ENCODE results near the gene QRICH1.

Gene QRICH1, protein sequence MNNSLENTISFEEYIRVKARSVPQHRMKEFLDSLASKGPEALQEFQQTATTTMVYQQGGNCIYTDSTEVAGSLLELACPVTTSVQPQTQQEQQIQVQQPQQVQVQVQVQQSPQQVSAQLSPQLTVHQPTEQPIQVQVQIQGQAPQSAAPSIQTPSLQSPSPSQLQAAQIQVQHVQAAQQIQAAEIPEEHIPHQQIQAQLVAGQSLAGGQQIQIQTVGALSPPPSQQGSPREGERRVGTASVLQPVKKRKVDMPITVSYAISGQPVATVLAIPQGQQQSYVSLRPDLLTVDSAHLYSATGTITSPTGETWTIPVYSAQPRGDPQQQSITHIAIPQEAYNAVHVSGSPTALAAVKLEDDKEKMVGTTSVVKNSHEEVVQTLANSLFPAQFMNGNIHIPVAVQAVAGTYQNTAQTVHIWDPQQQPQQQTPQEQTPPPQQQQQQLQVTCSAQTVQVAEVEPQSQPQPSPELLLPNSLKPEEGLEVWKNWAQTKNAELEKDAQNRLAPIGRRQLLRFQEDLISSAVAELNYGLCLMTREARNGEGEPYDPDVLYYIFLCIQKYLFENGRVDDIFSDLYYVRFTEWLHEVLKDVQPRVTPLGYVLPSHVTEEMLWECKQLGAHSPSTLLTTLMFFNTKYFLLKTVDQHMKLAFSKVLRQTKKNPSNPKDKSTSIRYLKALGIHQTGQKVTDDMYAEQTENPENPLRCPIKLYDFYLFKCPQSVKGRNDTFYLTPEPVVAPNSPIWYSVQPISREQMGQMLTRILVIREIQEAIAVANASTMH

DNA sequence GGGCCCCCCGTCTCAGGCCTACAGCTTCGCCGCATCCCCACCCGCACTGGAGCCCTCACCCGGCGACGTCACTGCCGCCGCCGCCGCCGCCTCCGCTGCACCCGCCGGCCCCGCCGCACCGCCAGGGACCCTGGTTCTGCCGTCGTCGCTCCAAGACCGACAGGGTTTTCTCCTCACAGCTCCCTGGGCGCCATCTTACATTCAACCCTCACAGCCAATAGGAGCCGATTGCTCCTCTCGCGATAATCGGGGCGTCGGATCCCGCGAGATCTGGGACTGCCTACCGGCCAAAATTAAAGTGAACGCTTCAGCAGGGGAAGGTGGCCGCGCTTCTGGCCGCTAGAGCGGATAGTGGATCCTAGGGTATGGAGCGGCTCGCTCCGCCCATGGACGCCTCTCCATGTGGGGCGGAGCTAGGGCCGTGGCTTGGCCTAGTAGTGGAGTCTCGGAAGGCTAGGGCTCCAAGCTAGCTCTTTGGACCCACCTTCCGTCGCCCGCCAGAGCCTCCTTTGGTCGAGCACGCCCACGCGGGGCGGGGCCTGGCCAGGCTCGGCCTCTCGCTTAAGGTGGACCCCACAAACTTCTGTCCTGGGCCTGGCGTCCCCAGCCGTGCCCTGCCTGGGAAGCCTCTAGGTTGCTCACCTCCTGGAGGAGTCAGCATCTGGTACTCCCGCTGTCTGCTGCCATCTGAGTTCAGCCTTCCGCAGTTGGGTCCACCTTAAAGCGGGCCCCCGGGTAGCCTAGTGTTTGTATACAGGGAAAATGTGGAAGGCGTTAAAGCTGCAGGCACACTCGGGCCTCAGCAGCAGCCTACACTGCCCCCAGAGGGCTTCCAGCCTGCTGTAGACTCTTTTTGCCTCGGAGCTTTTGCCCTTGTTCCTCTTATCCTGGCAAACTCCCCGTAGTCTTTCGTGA lies at the start of gene QRICH1:
Gene QRICH1, minus strand, starts transcription at position 219 of the 915 bp plus-strand sequence. CDS start 17,054 bp downstream, outside the sequence.
- peak; percentile 89 for DNase-seq

DNA sequence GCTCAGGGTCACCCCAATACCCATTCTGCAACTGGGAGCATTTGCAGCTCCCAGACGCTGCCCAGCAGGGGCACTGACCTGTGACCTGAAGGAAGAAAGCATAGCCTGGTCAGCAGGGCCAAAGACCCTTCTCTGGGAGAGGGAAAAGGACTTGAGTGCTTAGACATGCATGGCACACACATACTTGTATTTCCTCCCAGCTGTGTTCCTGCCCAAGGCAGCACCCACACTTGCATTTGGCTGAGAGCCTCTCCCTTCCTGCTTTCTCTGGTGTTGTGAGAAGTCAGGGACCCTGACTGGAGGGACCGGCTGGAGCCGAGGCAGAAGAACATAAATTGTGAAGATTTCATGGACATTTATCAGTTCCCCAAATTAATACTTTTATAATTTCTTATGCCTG lies 46.2 kb upstream of the QRICH1 start:
- no peak for DNase-seq

DNA sequence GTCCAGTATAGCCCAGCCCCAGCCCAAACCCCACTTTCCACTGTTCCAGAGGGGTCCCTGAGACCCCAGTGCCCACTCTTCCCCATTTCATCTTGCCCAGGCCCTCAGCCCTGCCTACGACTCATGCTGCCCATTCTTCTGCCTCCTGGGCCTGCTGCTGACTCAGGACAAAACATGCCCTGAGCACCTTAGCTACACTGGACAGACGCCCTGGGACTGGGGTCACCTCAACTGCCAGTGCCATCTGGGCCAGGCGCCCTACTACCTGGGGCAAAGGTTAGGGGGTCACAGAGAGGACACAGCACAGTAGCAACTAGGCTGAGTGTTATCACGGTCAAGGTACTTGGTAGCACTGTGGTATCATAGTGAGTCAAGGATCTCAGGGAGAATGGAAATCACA lies 41.6 kb upstream of the QRICH1 start:
- DNase-seq, result no peak

DNA sequence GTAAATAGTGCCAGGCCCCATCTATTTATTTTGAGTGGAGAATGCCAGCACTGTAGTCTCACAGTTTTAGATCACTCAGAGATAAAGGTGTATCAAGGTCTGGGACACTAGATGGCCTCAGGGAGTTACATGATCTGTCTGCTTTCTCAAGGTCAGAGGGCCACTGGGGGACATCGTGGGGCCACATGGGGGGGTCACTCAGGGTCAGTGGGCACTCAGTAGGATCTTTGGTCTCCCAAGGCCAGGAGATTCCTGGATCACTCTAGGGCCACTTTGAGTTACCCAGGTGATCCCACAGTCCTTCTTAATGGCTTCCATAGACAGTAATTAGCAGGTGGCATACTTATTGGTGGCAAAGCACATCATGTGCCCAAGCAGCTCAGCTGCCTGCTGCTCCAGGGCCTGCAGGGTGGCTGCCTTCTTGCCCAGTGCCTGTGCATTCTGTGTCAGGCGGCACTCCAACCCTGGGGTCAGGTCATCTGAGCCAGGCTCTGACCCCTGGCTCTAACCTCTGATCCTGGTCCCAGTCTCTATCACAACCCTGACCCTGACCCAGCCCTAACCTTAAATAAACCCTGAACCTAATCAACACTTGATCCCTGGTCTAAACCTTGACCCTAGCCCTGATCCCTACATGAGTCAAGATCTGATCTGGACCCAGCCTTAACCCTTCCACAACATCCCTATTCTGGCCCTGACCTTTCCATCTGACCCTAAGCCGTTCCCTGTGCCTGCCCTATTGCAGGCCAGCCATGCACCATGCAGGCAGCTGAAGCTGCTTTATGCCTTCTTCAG lies 40.8 kb upstream of the QRICH1 start:
- no peak for DNase-seq

DNA sequence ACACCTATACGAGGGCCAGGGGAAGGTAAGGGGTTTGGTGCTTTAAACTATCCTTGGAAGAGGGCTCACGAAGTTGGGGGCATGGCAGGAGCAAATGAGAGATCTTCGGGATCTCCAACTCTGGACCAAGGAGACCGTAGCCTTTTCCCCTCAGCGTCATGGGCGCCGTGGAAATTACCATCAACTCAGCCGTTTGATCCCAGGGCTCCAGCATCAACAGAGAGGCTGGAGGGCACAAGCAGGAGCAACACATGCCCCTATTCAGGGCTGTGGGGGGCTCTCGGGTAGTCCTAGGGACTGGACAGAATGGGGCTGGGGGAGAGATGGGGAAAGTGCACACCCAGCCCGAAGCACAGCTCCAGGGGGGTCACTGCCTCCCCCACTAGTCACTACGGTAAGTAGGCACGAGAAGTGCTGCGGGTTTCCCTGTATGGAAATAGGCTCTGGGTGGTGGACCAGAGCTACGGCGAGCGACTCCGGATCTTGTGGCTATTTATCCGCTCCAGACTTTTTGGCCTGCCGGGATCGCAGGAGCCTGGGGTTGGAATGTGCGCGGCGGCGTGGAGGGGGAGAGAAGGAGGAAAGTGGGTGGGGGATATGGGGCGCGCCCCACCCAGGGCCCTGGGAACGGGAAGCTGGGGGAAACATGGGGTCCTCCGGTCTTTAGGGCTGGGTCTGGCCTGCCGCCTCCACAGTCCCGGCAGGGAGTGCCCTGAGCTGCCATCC lies 39.5 kb upstream of the QRICH1 start:
- peak; percentile 97 for DNase-seq

DNA sequence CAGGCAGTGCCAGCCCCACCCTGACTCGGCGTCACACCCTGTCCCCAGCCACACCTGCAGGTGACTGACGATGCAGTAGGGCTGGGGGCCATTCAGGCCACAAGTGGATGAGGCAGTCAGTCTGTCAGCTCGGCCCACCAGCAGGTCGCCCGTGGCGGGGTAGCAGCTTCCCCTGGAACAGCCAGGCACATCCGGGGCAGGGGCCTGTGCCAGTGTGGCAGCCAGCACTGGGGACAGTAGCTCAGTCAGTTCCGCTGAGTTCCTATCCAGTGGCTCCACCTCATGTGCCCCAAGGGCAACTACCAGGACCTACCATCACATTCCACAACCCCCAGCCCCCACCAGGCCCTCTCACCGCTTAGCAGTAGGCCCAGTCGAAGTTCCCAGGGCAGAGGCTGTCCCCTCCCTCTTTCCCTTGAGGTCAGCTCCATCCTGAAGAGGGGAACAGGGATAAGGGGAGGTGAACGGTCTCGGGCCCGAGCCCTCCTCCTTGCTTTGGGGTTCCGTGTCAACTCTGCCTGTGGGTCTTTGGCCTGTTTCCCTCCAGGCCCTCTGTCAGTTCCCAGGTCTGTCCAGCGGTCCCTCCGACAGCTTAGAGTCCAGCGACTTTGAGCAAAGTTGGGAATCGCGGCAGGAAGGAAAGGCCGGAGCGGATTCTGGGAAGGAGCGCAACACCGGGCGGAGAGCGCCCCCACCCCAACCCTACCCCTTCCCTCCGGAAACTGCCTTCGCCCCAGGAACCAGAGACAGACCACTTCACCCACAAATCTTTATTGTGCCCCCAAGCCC lies 38.8 kb upstream of the QRICH1 start, which contains the start of gene LAMB2:
Gene LAMB2, minus strand, starts transcription at position 614 of the 789 bp plus-strand sequence. Its CDS starts 183 bp downstream, at position 431.
- peak; percentile 82 for DNase-seq

DNA sequence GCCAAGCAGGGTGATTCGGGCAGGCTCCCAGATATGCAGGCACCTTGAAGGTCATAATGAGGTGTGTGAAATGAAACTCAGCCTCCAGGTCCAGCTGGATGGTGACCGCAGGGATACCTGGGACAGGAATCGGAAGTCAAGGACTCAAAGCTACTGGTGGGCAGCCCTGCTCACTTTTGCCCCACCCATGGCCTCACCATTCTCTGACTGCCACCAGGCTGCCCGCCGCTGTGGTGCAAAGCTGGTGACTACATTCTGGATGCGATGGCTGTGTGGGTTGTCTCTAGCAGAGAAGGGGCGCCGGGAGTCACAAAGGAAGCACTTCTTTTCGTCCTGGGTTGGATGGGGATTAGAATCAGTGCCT lies 38.2 kb upstream of the QRICH1 start:
- DNase-seq, result no peak

DNA sequence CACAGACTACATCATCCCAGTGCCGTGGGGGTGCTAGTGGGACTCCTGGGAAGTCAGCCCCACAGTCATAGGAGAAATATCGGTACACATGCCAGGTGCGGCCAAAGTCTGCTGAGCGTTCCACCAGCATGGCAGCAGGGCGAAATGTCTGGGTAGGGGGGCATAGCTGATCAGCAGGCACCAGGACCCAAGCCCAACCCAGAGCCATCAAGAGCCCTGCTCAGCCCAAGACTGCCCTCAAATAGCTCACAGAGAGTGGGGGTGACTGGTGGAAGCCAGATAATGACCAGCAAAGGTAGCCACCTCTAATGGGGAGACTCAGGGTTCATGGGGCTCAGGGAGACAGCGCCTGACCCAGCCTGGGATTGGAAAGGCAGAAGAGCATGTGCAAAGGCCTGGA lies 37.7 kb upstream of the QRICH1 start:
- no peak for DNase-seq

DNA sequence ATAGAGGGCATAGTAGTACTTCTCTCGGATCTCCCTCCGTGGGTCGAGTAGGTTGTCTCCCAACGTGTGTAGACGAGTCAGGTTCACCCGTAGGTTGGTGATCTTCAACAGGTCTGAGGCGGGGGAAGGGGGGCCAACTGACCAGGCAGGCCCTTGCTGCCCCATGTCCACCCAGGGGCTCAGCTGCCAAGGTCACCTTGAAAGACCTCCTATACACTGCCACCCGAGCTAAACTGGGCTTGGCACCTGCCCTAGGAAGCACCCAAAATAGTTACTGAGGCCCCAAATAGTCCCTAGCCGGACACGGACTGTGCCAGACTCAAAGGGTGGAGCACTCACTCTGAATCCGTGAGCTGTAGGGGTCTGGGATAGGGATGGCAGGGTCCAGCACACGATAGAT lies 37.2 kb upstream of the QRICH1 start:
- no peak for DNase-seq

DNA sequence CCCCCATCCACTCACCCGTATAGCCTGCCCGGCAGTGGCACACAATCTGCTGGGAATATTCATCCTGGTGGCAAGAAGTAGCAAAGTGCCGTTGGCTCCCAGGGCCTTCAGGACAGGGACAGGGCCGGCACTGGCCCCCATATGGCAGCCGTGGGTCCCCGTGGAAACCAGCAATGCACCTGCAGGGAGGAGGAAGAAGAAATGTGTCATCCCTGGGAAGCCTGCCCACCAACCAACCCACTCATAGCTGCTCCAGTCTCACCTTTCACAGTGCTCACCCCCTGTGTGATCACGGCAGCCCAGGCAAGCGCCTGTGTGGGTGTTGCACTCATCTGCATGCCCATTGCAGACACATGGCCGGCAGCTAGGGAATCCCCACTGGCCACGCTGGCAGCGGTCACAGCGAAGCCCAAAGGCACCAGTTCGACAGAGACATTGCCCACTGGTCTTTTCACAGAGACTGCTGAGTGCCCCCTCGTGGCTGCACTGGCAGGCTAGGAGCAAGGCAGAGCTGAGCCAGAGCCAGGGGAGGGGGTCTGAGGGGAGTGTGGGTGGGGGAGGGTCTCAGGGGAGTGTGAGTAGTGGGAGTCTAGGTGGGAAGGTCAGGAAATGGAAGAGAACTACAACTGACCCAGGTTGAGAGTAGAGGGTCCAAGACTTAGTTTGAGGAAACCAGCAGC lies 31.3 kb upstream of the QRICH1 start:
- peak; percentile 55 for DNase-seq

DNA sequence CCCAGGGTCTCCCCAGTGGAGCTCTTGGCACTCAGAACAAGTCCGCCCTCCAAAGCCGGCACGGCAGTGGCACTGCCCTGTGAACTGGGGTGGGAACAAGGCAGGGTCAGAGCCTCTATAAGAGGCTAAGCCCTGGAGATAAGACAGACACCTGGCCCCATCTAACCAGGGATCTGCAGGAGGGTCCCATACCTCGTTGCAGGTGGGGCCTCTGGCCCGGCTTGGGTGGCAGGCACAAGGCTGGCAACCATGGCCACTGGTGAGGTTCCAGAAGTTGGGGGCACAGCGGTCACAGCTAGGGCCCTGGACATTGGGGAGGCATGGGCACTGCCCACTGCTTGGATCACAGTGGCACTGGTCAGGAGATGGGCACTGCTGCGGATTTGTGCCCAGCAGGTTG lies 30.3 kb upstream of the QRICH1 start:
- no peak for DNase-seq

DNA sequence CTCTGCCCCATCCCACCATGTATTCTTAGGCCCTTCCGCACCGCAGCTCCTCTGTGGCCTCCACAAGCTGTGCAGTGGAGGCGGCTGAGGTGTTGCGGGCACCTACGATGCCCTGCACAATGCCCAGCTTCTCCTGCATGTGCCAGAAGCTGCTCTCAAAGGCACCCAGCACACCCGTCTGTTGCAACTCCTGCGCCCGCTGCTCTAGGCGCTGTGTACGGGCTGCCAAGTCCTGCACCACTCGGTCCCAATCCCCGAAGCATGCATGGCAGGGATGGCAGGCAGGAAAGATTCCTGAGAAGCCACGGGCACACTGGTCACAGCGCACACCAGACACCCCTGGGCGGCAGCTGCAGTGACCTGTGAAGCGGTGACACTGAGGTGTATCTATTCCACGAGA lies 29.8 kb upstream of the QRICH1 start:
- DNase-seq, result no peak

DNA sequence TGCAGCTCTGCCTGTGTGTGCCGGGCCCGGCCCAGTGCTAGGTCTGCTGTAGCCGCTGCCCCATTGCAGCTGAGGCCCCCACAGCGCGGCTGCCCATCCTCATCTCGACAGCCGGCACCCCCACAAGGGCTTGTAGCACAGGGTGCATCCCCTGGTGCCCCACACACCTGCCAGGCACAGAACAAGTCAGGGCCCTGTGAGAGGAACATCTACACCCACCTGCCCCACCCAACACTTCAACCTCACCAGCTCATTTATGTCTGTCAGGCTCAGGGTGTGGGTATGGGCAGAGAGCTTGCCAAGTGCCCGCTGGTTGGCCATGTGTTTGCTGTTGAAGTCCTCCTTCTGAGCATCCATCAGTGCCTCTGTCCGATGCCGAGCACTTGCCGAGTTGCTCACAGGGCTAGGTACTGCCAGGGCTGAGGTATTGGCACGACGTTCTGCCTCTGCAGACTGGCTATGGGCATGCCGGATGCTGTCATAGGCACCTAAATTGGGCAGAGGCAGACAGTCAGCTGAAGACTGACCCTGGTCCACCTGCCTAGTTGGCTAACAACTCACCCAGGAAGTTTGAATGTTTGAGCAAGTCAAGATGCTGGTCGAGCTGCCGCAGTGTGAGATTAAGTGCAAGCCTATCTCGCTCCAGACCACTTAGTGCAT lies 29.1 kb upstream of the QRICH1 start:
- no peak for DNase-seq

DNA sequence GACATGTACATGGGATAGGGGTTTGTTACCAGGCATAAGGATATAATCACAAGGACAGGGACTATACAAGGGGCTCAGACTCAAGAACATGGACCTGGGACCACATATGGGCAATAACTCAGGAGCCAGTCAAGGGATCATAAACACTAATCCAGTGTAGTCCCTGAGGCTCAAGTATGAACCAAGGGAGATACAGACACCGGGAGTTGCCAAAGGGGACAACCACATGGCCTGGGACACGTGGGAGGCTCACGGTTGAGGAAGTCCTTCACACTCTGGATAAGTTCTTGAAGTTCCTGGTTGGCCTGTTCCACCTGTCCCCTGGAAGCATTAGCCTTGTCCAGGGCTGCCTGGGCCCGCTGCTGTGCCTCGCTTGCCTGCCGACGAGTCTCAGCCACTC lies 28.6 kb upstream of the QRICH1 start:
- DNase-seq, result no peak

DNA sequence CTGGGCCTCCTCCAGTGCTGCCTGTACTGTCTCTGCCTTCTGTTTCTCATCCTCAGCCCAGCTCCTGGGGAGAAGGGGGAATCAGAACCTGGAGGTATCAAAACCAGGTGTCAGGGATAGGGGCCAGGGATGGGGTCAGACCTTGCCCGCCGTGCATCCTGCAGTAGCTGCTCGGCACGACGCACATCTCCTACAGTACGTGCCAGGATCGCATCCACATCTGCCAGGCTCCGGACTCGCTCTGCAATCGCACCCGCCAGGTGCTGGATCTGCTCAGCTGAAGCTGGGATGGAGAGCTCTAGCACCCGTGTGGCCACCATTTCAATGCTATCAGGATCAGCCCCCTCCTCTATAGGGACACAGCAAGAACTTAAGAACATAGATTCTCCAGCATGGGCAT lies 28.2 kb upstream of the QRICH1 start:
- DNase-seq, result no peak

DNA sequence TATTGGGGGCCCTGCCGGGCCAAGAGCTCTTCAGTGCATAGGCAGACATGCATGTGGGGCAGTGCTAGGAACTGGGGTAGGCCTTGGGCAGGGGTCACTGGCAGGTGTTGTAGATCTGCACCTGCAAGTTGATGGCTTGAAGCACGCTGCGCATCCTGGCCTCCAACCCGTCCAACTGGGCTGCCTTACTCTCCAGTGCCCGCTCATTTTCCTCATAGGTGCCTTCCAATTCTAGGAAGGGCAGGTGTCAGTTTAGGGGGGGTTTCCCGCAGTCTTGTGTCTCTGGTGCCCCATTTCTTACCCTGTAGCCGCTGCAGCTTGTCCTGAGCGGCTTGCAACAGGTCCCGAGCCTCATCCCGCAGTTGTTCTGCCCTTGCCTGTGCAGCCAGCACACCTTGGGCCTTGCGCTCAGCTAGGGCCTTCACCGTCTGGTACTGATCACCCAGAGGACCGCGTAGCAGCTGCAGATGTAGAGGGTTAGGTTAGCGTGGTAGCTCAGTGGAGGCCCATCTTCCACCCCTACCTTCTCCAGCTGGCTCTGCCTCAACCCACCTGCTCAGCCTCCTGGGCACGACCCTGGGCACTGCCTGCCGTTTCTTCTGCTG lies 27.4 kb upstream of the QRICH1 start:
- DNase-seq, result no peak

DNA sequence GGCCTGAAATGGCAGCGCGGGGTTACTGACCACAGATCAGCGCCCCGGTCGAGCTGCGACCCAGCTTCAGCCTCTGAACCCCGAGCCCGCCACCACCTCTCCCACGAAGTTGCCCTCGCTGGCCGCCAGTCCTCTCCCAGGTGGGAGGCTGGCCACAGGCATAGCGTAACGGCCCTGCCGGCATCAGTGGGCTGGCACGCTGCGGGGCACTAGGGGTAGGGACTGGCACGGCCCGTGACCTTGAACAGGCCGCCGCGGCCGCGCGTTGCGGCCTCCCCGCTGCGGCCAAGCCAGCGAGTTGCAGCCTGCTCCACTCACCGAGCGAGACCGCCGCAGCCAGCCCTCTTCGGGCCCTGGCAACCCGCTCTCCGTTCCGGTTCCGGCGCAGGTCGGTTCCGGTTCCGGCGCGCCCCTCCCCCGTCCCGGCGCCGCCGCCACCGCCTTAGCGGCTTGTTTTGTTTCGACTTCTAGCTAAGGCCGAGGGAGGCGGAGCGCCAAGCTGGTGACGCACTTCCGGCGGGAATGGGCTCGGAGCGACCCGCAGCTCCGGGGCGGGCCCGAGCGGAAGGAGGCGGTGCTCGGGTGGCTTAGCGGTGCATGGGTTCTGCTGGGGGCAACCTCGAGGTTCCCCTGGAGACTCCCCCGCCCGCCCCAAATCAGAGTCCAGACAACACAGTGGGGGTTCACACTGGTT lies 26.7 kb upstream of the QRICH1 start, which contains the start of gene USP19:
Gene USP19, minus strand, starts transcription at position 386 of the 694 bp plus-strand sequence. CDS start 1,678 bp downstream, outside the sequence.
- peak; percentile 99 for DNase-seq

DNA sequence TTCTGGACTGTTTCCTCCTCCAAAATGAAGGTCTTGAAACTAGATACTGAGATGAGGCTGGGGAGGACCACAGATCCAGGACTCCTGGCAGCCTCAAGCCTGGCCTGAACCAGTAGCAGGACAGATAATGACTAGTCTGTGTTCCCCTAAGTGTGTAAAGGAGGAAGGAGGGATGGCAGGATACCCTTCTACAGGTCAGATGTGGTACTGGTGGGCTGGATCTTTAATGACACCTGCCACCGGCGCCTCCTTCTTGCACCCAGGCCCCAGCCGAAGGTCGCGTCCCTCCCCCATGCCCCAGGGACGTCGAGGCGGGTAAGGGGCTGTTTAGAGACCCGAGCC lies 26.2 kb upstream of the QRICH1 start:
- no peak for DNase-seq

Measured in 8988T (cell line).